Right lobe of liver (tissue), 4 donors: Measurements from ENCODE around the gene TMEM253.

Source experiments
- CTCF ChIP-seq, 4 donors: fragments of 200-600 bp in 3 of 4; fragments of 450-650 bp in 1 of 4; IDR thresholded peaks; one replicate each; pipeline versions ENCODE4 v1.5.1 to v1.8.0; 2016 to 2022; ENCODE audit warnings: antibody characterized with exemption in 4 of 4, mild to moderate bottlenecking in 2 of 4
- POLR2A ChIP-seq: fragments of 450-650 bp; IDR thresholded peaks from one replicate; pipeline ENCODE4 v1.6.1; 2017; ENCODE audit warnings: antibody characterized with exemption, mild to moderate bottlenecking
- donor health status: DM: no; HTN: no; CAD: no.
- donor health status: DM: no; HTN: no; CAD: no.
- donor health status: DM: no; HTN: yes; CAD: no.

GRCh38 chr14:21056520-21057163 lies 44.2 kb upstream of the TMEM253 start:
- TF ChIP-seq CTCF (IDR thresholded peaks at IDR 0.05) (no peak), POLR2A (no peak)
